ENCODE results near the gene TOR4A.

Gene TOR4A

DNA sequence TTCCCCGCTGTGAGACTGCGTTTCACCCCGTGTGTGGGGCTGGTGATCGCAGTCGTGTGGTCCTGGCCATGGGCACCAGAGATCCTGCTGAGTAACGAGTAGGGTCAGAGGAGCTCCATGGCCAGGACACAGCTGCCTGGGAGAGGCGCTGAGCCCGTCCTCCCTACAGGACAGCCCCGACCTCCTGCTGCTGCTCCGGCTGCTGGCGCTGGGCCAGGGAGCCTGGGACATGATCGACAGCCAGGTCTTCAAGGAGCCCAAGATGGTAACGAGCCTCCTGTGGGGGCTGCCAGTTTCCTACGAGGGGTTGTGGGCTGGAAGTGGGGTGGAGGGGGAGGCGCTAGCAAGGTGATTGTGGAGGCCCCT, 11.4 kb upstream of the TOR4A start (continued):
- TF ChIP-seq PATZ1 (CRISPR knock-in tag; IDR thresholded peaks at IDR 0.05; ENCODE audit: borderline replicate concordance) = no peak
- no peak for TF ChIP-seq CSDC2 (CRISPR knock-in tag; IDR thresholded peaks at IDR 0.05)
- no peak for TF ChIP-seq BACH2 (CRISPR knock-in tag; IDR thresholded peaks at IDR 0.05; ENCODE audit: borderline replicate concordance)

- no peak for ATAC-seq
- TF ChIP-seq CSRNP3 (CRISPR knock-in tag; IDR thresholded peaks at IDR 0.05) (no peak), ISL1 (CRISPR knock-in tag; IDR thresholded peaks at IDR 0.05) (no peak), TSHZ2 (CRISPR knock-in tag; IDR thresholded peaks at IDR 0.05) (no peak), RARB (CRISPR knock-in tag; IDR thresholded peaks at IDR 0.05) (no peak), ZNF8 (CRISPR knock-in tag; IDR thresholded peaks at IDR 0.05) (no peak), BACH2 (CRISPR knock-in tag; IDR thresholded peaks at IDR 0.05; ENCODE audit: borderline replicate concordance) (no peak), ZNF565 (CRISPR knock-in tag; conservative IDR thresholded peaks at IDR 0.05; ENCODE audit: low read depth) (no peak), OSR1 (CRISPR knock-in tag; IDR thresholded peaks at IDR 0.05) (no peak), CSDC2 (CRISPR knock-in tag; IDR thresholded peaks at IDR 0.05) (no peak)
These were observed 10.7 kb upstream of the TOR4A start for GRCh38 chr9:137266585-137267453.

- no peak for TF ChIP-seq ARNTL (CRISPR knock-in tag; IDR thresholded peaks at IDR 0.05; ENCODE audit: borderline replicate concordance, low read depth)
- no peak for TF ChIP-seq ZC3H10 (CRISPR knock-in tag; IDR thresholded peaks at IDR 0.05)
- TF ChIP-seq ZFP3 (CRISPR knock-in tag; IDR thresholded peaks at IDR 0.05) = no peak
- TF ChIP-seq PPARA (CRISPR knock-in tag; IDR thresholded peaks at IDR 0.05; ENCODE audit: borderline replicate concordance) = no peak
- ATAC-seq = no peak
These were observed 9.6 kb upstream of the TOR4A start for GRCh38 chr9:137267933-137268355.

GRCh38 chr9:137268538-137269201, 8.9 kb upstream of the TOR4A start:
- no peak for TF ChIP-seq ZNF8 (CRISPR knock-in tag; IDR thresholded peaks at IDR 0.05)
- TF ChIP-seq CSDC2 (CRISPR knock-in tag; IDR thresholded peaks at IDR 0.05) = no peak
- TF ChIP-seq ZFP30 (CRISPR knock-in tag; IDR thresholded peaks at IDR 0.05) = no peak
- no peak for TF ChIP-seq GLIS3 (CRISPR knock-in tag; IDR thresholded peaks at IDR 0.05)
- no peak for TF ChIP-seq PPARA (CRISPR knock-in tag; IDR thresholded peaks at IDR 0.05; ENCODE audit: borderline replicate concordance)
- no peak for TF ChIP-seq PATZ1 (CRISPR knock-in tag; IDR thresholded peaks at IDR 0.05; ENCODE audit: borderline replicate concordance)
- TF ChIP-seq CSRNP3 (CRISPR knock-in tag; IDR thresholded peaks at IDR 0.05) = no peak
- no peak for TF ChIP-seq ESRRG (CRISPR knock-in tag; IDR thresholded peaks at IDR 0.05)
- no peak for ATAC-seq
